Heart left ventricle (tissue), 16 donors: ENCODE results near the gene CRACR2A. TPM values are rescaled to one million over a fixed set of nuclear protein-coding genes. Genes with fewer than 3 reads are reported as not detected.

ENCODE experiments used
- ATAC-seq, 4 donors: fragments of 200-7000 bp; cut with Tn5 transposase; one replicate each; pipeline ENCODE4 v1.9.1; 2020 to 2022; ENCODE audit warnings: moderate library complexity in 4 of 4, mild to moderate bottlenecking in 3 of 4, moderate number of reproducible peaks in 1 of 4
- DNase-seq, 5 donors: peaks; one replicate each; pipeline ENCODE4 v3.0.0-alpha.2; 2020
- H3K27ac ChIP-seq, 12 donors: fragments of 200-600 bp; sonication (generic) in 4 of 12; one replicate each; pipeline versions ENCODE4 v1.5.0 to v1.8.0; 2016 to 2022; ENCODE audit warnings: mild to moderate bottlenecking in 2 of 12
- H3K27me3 ChIP-seq, 9 donors: fragments of 200-600 bp; sonication (generic) in 2 of 9; one replicate each; pipeline versions ENCODE4 v1.5.1 to v1.8.0; 2016 to 2022; ENCODE audit warnings: mild to moderate bottlenecking in 3 of 9
- H3K36me3 ChIP-seq, 9 donors: fragments of 200-600 bp; sonication (generic) in 2 of 9; one replicate each; pipeline versions ENCODE4 v1.5.0 to v1.8.0; 2018 to 2022; ENCODE audit warnings: mild to moderate bottlenecking in 2 of 9
- H3K4me1 ChIP-seq, 12 donors: fragments of 200-600 bp; sonication (generic) in 4 of 12; one replicate each; pipeline versions ENCODE4 v1.5.0 to v1.8.0; 2016 to 2022; ENCODE audit warnings: mild to moderate bottlenecking in 3 of 12
- H3K4me3 ChIP-seq, 12 donors: fragments of 200-600 bp; sonication (generic) in 4 of 12; one replicate each; pipeline versions ENCODE4 v1.5.0 to v1.8.0; 2017 to 2022; ENCODE audit warnings: mild to moderate bottlenecking in 9 of 12, moderate library complexity in 4 of 12
- H3K9me3 ChIP-seq, 12 donors: fragments of 200-600 bp; sonication (generic) in 4 of 12; one replicate each; pipeline versions ENCODE4 v1.5.0 to v1.8.0; 2016 to 2022; ENCODE audit warnings: mild to moderate bottlenecking in 1 of 12
- CTCF ChIP-seq, 12 donors: fragments of 200-600 bp; sonication (generic) in 4 of 12; IDR thresholded peaks; one replicate each; pipeline versions ENCODE4 v1.5.0 to v1.8.0; 2018 to 2022; ENCODE audit warnings: antibody characterized with exemption in 12 of 12, mild to moderate bottlenecking in 5 of 12
- POLR2A ChIP-seq, 2 donors: fragments of 450-650 bp; IDR thresholded peaks; one replicate each; pipeline ENCODE4 v1.6.1; 2017; ENCODE audit warnings: antibody characterized with exemption in 2 of 2, mild to moderate bottlenecking in 2 of 2, moderate library complexity in 2 of 2
- WGBS, 4 donors: extraction: QIAGEN DNeasy Blood & Tissue Kit in 2 of 4; methylation state at CpG; one replicate each; pipeline versions ENCODE4 v1.1.5 to v1.1.7; 2013 to 2018; 5-methylcytosine and 5-hydroxymethylcytosine counted together
- intact Hi-C, 10 donors: fragments of 100-400 bp; cut with DNase I; formaldehyde crosslinking; loops; one replicate each; pipeline versions ENCODE4 v1.11.1 to v1.14.2; 2022
- polyA plus RNA-seq, 2 donors: library from polyadenylated mRNA; stranded (reverse); fragments of 200-250 nt; gene quantifications; one replicate each; pipeline ENCODE4 v1.2.3, GENCODE V29; 2013
- total RNA-seq, 9 donors: library from RNA; depleted of rRNA in 2 of 9; stranded (reverse); fragments of >200 nt in 2 of 9; fragmentation: NEBNext Ultra II Directional in 3 of 9; extraction: Animal tissue kit (Norgen Biotek cat#: 25700) in 3 of 9; gene quantifications; one replicate each; pipeline versions ENCODE4 v1.1.0 to v1.2.4, GENCODE V29; 2016 to 2023
- donor health status: ischemic (EF 13 %, LVEDD 7.1; RV severe dilation, severe dysfunction).
- donor health status: healthy with polysubstance abuse.
- donor health status: DM: no; HTN: yes; CAD: no.
- donor health status: DM: no; HTN: no; CAD: no.
- donor health status: ischemic (EF 25% LVEDD 6.9; RV normal size, moderate dysfunction).
- donor health status: ischemic (EF 25% LVEDD 5.7; RV mildly dilated, moderate dysfunction).
- donor health status: healthy.
- donor health status: DM: yes; HTN: yes; CAD: no.
- donor health status: ischemic (EF 35%, LVEDD 5.7; RV mildly dilated, moderate dysfunction).
- donor health status: nonischemic (EF 11% LVEDD 7.7; RV severe dilation, severe dysfunction).
- donor health status: DM: yes; HTN: yes; CAD: no.
- donor health status: PGD.
- donor health status: ischemic (EF 29% LVEDD 5.4; RV normal size, mild dysfunction).
- donor health status: nonischemic (EF 23%, LVEDD 6.1; RV moderate dilation, normal function).

CRACR2A gene
- total and polyA plus RNA-seq, 11 donors = 1.0 to 14.1 (median 4.7) TPM

GRCh38 chr12:3771853-3772252 lies 18.9 kb upstream of the CRACR2A start:
- no peaks in the 10 kb centered on the region for H3K9me3 ChIP-seq
- 35 to 58% (median 41%) methylated on average over 1 of the region's 1 CpG for WGBS, 4 donors
- peaks cover 0 to 16% (median 6%) of the 10 kb centered on the region in 12 donors for H3K4me1 ChIP-seq
- H3K4me3 ChIP-seq = no peak overlapping the region
- peak; percentile 95 to 98 (median 96) for ATAC-seq
- TF ChIP-seq POLR2A (IDR thresholded peaks at IDR 0.05) = no peak
- TF ChIP-seq CTCF (IDR thresholded peaks at IDR 0.05) = no peak
- DNase-seq = peak; percentile 35 to 78 (median 64)
- H3K36me3 ChIP-seq = no peaks in the 10 kb centered on the region
- H3K27ac ChIP-seq = peak overlapping the region in 1 of 12 donors; percentile 8
- intact Hi-C loops = loop anchor here in 9 of 10 donors (5.0 to 10.0 kb wide), 9 partner anchors 87 to 477 kb away; partner anchors contain the start of gene PRMT8 (in 1 of the 9)
- H3K27me3 ChIP-seq = no peaks in the 10 kb centered on the region

- intact Hi-C loops = loop anchor here in 9 of 10 donors (5.0 to 10.0 kb wide), 9 partner anchors 86 to 476 kb away; partner anchors contain the start of gene PRMT8 (in 1 of the 9)
- ATAC-seq = no peak
- no peaks in the 10 kb centered on the region for H3K27me3 ChIP-seq
Observed at GRCh38 chr12:3770891-3771290, 18.0 kb upstream of the CRACR2A start.

GRCh38 chr12:3768911-3769447 lies 16.1 kb upstream of the CRACR2A start:
- intact Hi-C loops = no loop called here
- H3K4me1 ChIP-seq = peaks cover 0 to 16% (median 6%) of the 10 kb centered on the region in 12 donors
- no peak overlapping the region for H3K27ac ChIP-seq
- DNase-seq = no peak
- no peaks in the 10 kb centered on the region for H3K27me3 ChIP-seq
- TF ChIP-seq POLR2A (IDR thresholded peaks at IDR 0.05) (no peak), CTCF (IDR thresholded peaks at IDR 0.05) (no peak)
- H3K4me3 ChIP-seq = no peak overlapping the region
- H3K36me3 ChIP-seq = no peaks in the 10 kb centered on the region
- ATAC-seq = no peak
- no peaks in the 10 kb centered on the region for H3K9me3 ChIP-seq
- 81 to 96% (median 94%) methylated on average over 3 of the region's 3 CpGs for WGBS, 4 donors

More at GRCh38 chr12:3770891-3771290, 18.0 kb upstream of the CRACR2A start:
- no peak for DNase-seq
- Histone ChIP-seq H3K4me1 (peaks cover 0 to 16% (median 6%) of the 10 kb centered on the region in 12 donors), H3K4me3 (no peak overlapping the region), H3K27ac (no peak overlapping the region), H3K9me3 (no peaks in the 10 kb centered on the region), H3K36me3 (no peaks in the 10 kb centered on the region)
- TF ChIP-seq POLR2A (IDR thresholded peaks at IDR 0.05) (no peak), CTCF (IDR thresholded peaks at IDR 0.05) (no peak)
- 94 to 100% (median 97%) methylated on average over 1 of the region's 1 CpG for WGBS, 4 donors

- no peak overlapping the region for H3K27ac ChIP-seq
- H3K27me3 ChIP-seq = no peaks in the 10 kb centered on the region
- H3K4me3 ChIP-seq = no peak overlapping the region
- no peaks in the 10 kb centered on the region for H3K9me3 ChIP-seq
- ATAC-seq (no peak), DNase-seq (no peak)
- H3K4me1 ChIP-seq = peaks cover 0 to 9% (median 0%) of the 10 kb centered on the region in 12 donors
- 51 to 65% (median 58%) methylated on average over 6 to 7 of the region's 7 CpGs for WGBS, 4 donors
- no peaks in the 10 kb centered on the region for H3K36me3 ChIP-seq
- intact Hi-C loops = no loop called here
- TF ChIP-seq CTCF (IDR thresholded peaks at IDR 0.05) (no peak), POLR2A (IDR thresholded peaks at IDR 0.05) (no peak)
Observed at GRCh38 chr12:3761116-3761735, 8.3 kb upstream of the CRACR2A start.
